ENCODE measurements around the gene NAV3.

GRCh38 chr12:78241446-78241845 is 410.8 kb downstream of the NAV3 start:
- TF ChIP-seq CTCF (IDR thresholded peaks at IDR 0.05 in 8 of 11, conservative IDR thresholded peaks at IDR 0.05 in 3 of 11) (no peak), POLR2A (IDR thresholded peaks at IDR 0.05) (no peak)

Measured in spleen (tissue), 7 donors.